Upper lobe of left lung (tissue), 4 donors: ENCODE measurements around the gene ZNF333.

ENCODE experiments used
- POLR2A ChIP-seq, 4 donors: fragments of 450-650 bp; IDR thresholded peaks; one replicate each; pipeline ENCODE4 v1.5.1; 2016 to 2017; ENCODE audit warnings: antibody characterized with exemption in 4 of 4, mild to moderate bottlenecking in 2 of 4
- POLR2AphosphoS5 ChIP-seq, 2 donors: sonication (generic); formaldehyde crosslinking; IDR thresholded peaks; one replicate each; pipeline ENCODE4 v1.5.1; 2017; ENCODE audit warnings: antibody characterized with exemption in 2 of 2

DNA sequence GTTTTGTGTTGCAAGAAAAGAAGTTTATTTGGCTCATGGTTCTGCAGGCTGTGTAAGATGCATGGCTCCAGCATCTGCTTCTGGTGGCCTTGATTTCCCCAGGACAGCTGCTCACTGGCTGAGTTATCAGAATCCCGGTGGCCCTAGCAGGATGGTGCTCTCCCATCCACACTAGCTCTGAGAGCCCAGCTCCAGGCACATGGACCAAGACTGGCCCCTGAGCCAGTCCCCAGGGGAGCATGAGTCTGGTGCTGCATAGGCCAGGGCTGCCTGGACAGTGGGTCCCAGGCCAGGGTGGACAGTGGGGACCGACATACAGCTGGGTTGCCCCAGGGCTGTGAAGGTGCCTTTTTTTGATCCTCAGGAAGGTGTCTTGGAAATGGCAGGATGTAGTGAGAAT lies 78.2 kb downstream of the ZNF333 start:
- TF ChIP-seq POLR2AphosphoS5 (IDR thresholded peaks at IDR 0.05) (no peak), POLR2A (IDR thresholded peaks at IDR 0.05) (no peak)
